ENCODE data around the gene SLC25A20. TPM values are rescaled to one million over a fixed set of nuclear protein-coding genes. Genes with fewer than 3 reads are reported as not detected.
"Not testable (repeated sequence)": the region's sequence is repeated elsewhere in the genome, so short reads cannot be mapped to it uniquely, and the experiment has no call there.

SLC25A20 gene
- total RNA-seq, 2 donors from 2014 or later, result 23.6 to 29.3 TPM

GRCh38 chr3:48851407-48851806, 47.3 kb downstream of the SLC25A20 start:
- Mint-ChIP-seq H3K9me3 (no peaks in the 10 kb centered on the region), H3K36me3 (ENCODE audit: insufficient read depth in 2 of 2) (peaks cover 0 to 3% of the 10 kb centered on the region in 2 donors), H3K4me1 (ENCODE audit: low read depth) (peaks cover 14% of the 10 kb centered on the region), H3K4me3 (no peak overlapping the region), H3K27me3 (ENCODE audit: low read depth) (no peaks in the 10 kb centered on the region), H3K27ac (no peak overlapping the region)
- no peak for ATAC-seq (replicated peaks in 1 of 2)
- no peak for DNase-seq

GRCh38 chr3:48848816-48849515, 49.7 kb downstream of the SLC25A20 start:
- H3K4me1 Mint-ChIP-seq (ENCODE audit: low read depth), result peaks cover 28% of the 10 kb centered on the region
- H3K9me3 Mint-ChIP-seq, result no peaks in the 10 kb centered on the region
- H3K4me3 Mint-ChIP-seq, result peak overlapping the region; percentile 94
- DNase-seq (no peak), ATAC-seq (replicated peaks in 1 of 2) (no peak)
- no peaks in the 10 kb centered on the region for H3K27me3 Mint-ChIP-seq (ENCODE audit: low read depth)
- no peak overlapping the region for H3K27ac Mint-ChIP-seq
- H3K36me3 Mint-ChIP-seq (ENCODE audit: insufficient read depth in 2 of 2), result peaks cover 0 to 3% of the 10 kb centered on the region in 2 donors

GRCh38 chr3:48847504-48848423, 50.9 kb downstream of the SLC25A20 start, which contains the start of gene PRKAR2A:
TSS of gene PRKAR2A (minus strand) at chr3:48847874. CDS start at chr3:48847596, 278 bp downstream.
- Mint-ChIP-seq H3K27me3 (ENCODE audit: low read depth) (no peaks in the 10 kb centered on the region), H3K9me3 (no peaks in the 10 kb centered on the region), H3K27ac (peak within 1 kb of the TSS; percentile 92), H3K4me1 (ENCODE audit: low read depth) (peaks cover 28% of the 10 kb centered on the region), H3K4me3 (peak within 1 kb of the TSS; percentile 94), H3K36me3 (ENCODE audit: insufficient read depth in 2 of 2) (peaks cover 3% of the 10 kb centered on the region in 2 donors)
- ATAC-seq (replicated peaks in 1 of 2) (peak; percentile 95), DNase-seq (peak; percentile 90 to 92)

- DNase-seq, result peak; percentile 51 to 57
- H3K36me3 Mint-ChIP-seq (ENCODE audit: insufficient read depth in 2 of 2), result peaks cover 3% of the 10 kb centered on the region in 2 donors
- ATAC-seq (replicated peaks in 1 of 2), result peak; percentile 50 to 57
- H3K27me3 Mint-ChIP-seq (ENCODE audit: low read depth), result no peaks in the 10 kb centered on the region
- H3K4me1 Mint-ChIP-seq (ENCODE audit: low read depth), result peaks cover 28% of the 10 kb centered on the region
- H3K9me3 Mint-ChIP-seq, result no peaks in the 10 kb centered on the region
- peak overlapping the region; percentile 63 for H3K27ac Mint-ChIP-seq
- peak overlapping the region; percentile 94 for H3K4me3 Mint-ChIP-seq
Measured at GRCh38 chr3:48847053-48847503, 51.6 kb downstream of the SLC25A20 start.

- H3K4me3 Mint-ChIP-seq, result peak overlapping the region; percentile 51 to 94
- no peak for DNase-seq
- H3K9me3 Mint-ChIP-seq, result no peaks in the 10 kb centered on the region
- peaks cover 3% of the 10 kb centered on the region in 2 donors for H3K36me3 Mint-ChIP-seq (ENCODE audit: insufficient read depth in 2 of 2)
- peaks cover 28% of the 10 kb centered on the region for H3K4me1 Mint-ChIP-seq (ENCODE audit: low read depth)
- H3K27me3 Mint-ChIP-seq (ENCODE audit: low read depth), result no peaks in the 10 kb centered on the region
- ATAC-seq (replicated peaks in 1 of 2), result no peak
- peak overlapping the region; percentile 19 for H3K27ac Mint-ChIP-seq
Measured at GRCh38 chr3:48845170-48845569, 53.5 kb downstream of the SLC25A20 start.

GRCh38 chr3:48837163-48837562, 61.5 kb downstream of the SLC25A20 start:
- Mint-ChIP-seq H3K4me3 (no peak overlapping the region), H3K9me3 (no peaks in the 10 kb centered on the region), H3K27me3 (ENCODE audit: low read depth) (no peaks in the 10 kb centered on the region), H3K36me3 (ENCODE audit: insufficient read depth in 2 of 2) (peaks cover 2 to 3% of the 10 kb centered on the region in 2 donors), H3K27ac (peak overlapping the region; percentile 35), H3K4me1 (ENCODE audit: low read depth) (peaks cover 11% of the 10 kb centered on the region)
- ATAC-seq (replicated peaks in 1 of 2), result peak in 1 of 2 donors; percentile 30
- DNase-seq, result no peak

GRCh38 chr3:48835650-48836366, 62.9 kb downstream of the SLC25A20 start:
- H3K27ac Mint-ChIP-seq, result no peak overlapping the region
- DNase-seq (no peak), ATAC-seq (replicated peaks in 1 of 2) (no peak)
- peaks cover 11% of the 10 kb centered on the region for H3K4me1 Mint-ChIP-seq (ENCODE audit: low read depth)
- H3K9me3 Mint-ChIP-seq, result no peaks in the 10 kb centered on the region
- peaks cover 2 to 3% of the 10 kb centered on the region in 2 donors for H3K36me3 Mint-ChIP-seq (ENCODE audit: insufficient read depth in 2 of 2)
- no peaks in the 10 kb centered on the region for H3K27me3 Mint-ChIP-seq (ENCODE audit: low read depth)
- H3K4me3 Mint-ChIP-seq, result no peak overlapping the region

- DNase-seq (no peak), ATAC-seq (replicated peaks in 1 of 2) (no peak)
- Mint-ChIP-seq H3K4me1 (ENCODE audit: low read depth) (peaks cover 7% of the 10 kb centered on the region), H3K36me3 (ENCODE audit: insufficient read depth in 2 of 2) (peaks cover 0 to 3% of the 10 kb centered on the region in 2 donors), H3K9me3 (no peaks in the 10 kb centered on the region), H3K27ac (no peak overlapping the region), H3K27me3 (ENCODE audit: low read depth) (no peaks in the 10 kb centered on the region), H3K4me3 (no peak overlapping the region)
Measured at GRCh38 chr3:48832684-48833083, 66.0 kb downstream of the SLC25A20 start.

GRCh38 chr3:48830715-48831114, 68.0 kb downstream of the SLC25A20 start:
- DNase-seq (no peak), ATAC-seq (replicated peaks in 1 of 2) (no peak)
- Mint-ChIP-seq H3K36me3 (ENCODE audit: insufficient read depth in 2 of 2) (peaks cover 0 to 1% of the 10 kb centered on the region in 2 donors), H3K4me3 (no peak overlapping the region), H3K4me1 (ENCODE audit: low read depth) (peaks cover 12% of the 10 kb centered on the region), H3K27me3 (ENCODE audit: low read depth) (no peaks in the 10 kb centered on the region), H3K9me3 (no peaks in the 10 kb centered on the region), H3K27ac (no peak overlapping the region)

- ATAC-seq (replicated peaks in 1 of 2); H3K27me3 Mint-ChIP-seq (ENCODE audit: low read depth); H3K27ac Mint-ChIP-seq; DNase-seq; H3K9me3 Mint-ChIP-seq; H3K4me3 Mint-ChIP-seq; H3K36me3 Mint-ChIP-seq (ENCODE audit: insufficient read depth in 2 of 2): not testable (repeated sequence)
- H3K4me1 Mint-ChIP-seq (ENCODE audit: low read depth), result peaks cover 12% of the 10 kb centered on the region
Measured at GRCh38 chr3:48829525-48829924, 69.2 kb downstream of the SLC25A20 start.

GRCh38 chr3:48827874-48828273, 70.8 kb downstream of the SLC25A20 start:
- peaks cover 12% of the 10 kb centered on the region for H3K4me1 Mint-ChIP-seq (ENCODE audit: low read depth)
- ATAC-seq (replicated peaks in 1 of 2); H3K36me3 Mint-ChIP-seq (ENCODE audit: insufficient read depth in 2 of 2); DNase-seq; H3K9me3 Mint-ChIP-seq; H3K4me3 Mint-ChIP-seq; H3K27me3 Mint-ChIP-seq (ENCODE audit: low read depth); H3K27ac Mint-ChIP-seq: not testable (repeated sequence)

GRCh38 chr3:48826451-48826850, 72.2 kb downstream of the SLC25A20 start:
- Mint-ChIP-seq H3K27me3 (ENCODE audit: low read depth) (no peaks in the 10 kb centered on the region), H3K4me1 (ENCODE audit: low read depth) (peaks cover 12% of the 10 kb centered on the region), H3K9me3 (no peaks in the 10 kb centered on the region), H3K36me3 (ENCODE audit: insufficient read depth in 2 of 2) (no peaks in the 10 kb centered on the region), H3K4me3 (no peak overlapping the region), H3K27ac (no peak overlapping the region)
- ATAC-seq (replicated peaks in 1 of 2), result no peak
- DNase-seq, result no peak

Data from activated T-cell treated with anti-CD3 and anti-CD28 coated beads, Interleukin-2, amount 50 U/mL, for 72 hours (primary cell).